Karpas-422 (cell line): Measurements from ENCODE around the gene LHPP. TPM values are rescaled to one million over a fixed set of nuclear protein-coding genes. Genes with fewer than 3 reads are reported as not detected.
"Not testable (repeated sequence)": the region's sequence is repeated elsewhere in the genome, so short reads cannot be mapped to it uniquely, and the experiment has no call there.

Experiments
- DNase-seq: peaks from one replicate; pipeline ENCODE4 v3.0.0-alpha.2; 2015
- H2AFZ ChIP-seq: fragments of 200-600 bp; sonication (generic); 2 replicates; pipeline ENCODE4 v1.6.1; 2014; ENCODE audit warnings: antibody characterized with exemption, low read length, mixed read lengths
- H3K27ac ChIP-seq: fragments of 200-600 bp; sonication (generic); 2 replicates; pipeline ENCODE4 v1.5.1; 2014; ENCODE audit warnings: mild to moderate bottlenecking, low read length, moderate library complexity
- H3K27me3 ChIP-seq: fragments of 200-600 bp; sonication (generic); 2 replicates; pipeline ENCODE4 v1.6.1; 2014; ENCODE audit warnings: low read length, mixed read lengths
- H3K36me3 ChIP-seq: fragments of 200-600 bp; sonication (generic); 2 replicates; pipeline ENCODE4 v1.6.1; 2014; ENCODE audit warnings: low read length, mixed read lengths; ENCODE audit not compliant: insufficient read depth
- H3K4me1 ChIP-seq: fragments of 200-600 bp; sonication (generic); 2 replicates; pipeline ENCODE4 v1.6.1; 2014; ENCODE audit warnings: mild to moderate bottlenecking, low read length, mixed read lengths
- H3K4me2 ChIP-seq: fragments of 200-600 bp; sonication (generic); 2 replicates; pipeline ENCODE4 v1.6.1; 2014; ENCODE audit warnings: low read length, low read depth, mild to moderate bottlenecking; ENCODE audit not compliant: poor library complexity, severe bottlenecking
- H3K4me3 ChIP-seq: fragments of 200-600 bp; sonication (generic); 2 replicates; pipeline ENCODE4 v1.5.1; 2014; ENCODE audit warnings: mild to moderate bottlenecking, antibody characterized with exemption, low read length, mixed read lengths
- H3K79me2 ChIP-seq: fragments of 200-600 bp; sonication (generic); 2 replicates; pipeline ENCODE4 v1.6.1; 2014; ENCODE audit warnings: mild to moderate bottlenecking, low read length, mixed read lengths
- H3K9ac ChIP-seq: fragments of 200-600 bp; sonication (generic); 2 replicates; pipeline ENCODE4 v1.6.0; 2014; ENCODE audit warnings: low read length
- H3K9me2 ChIP-seq: fragments of 200-600 bp; sonication (generic), shearing (Covaris generic); replicated peaks from 2 replicates; pipeline ENCODE4 v1.6.0; 2014; ENCODE audit warnings: mild to moderate bottlenecking, low read length, moderate library complexity; ENCODE audit not compliant: insufficient read depth
- H3K9me3 ChIP-seq: fragments of 300-700, 200-600 bp; sonication (generic); 2 replicates; pipeline ENCODE4 v1.6.1; 2014; ENCODE audit warnings: low read length, mixed read lengths
- H4K20me1 ChIP-seq: fragments of 200-600 bp; sonication (generic); 2 replicates; pipeline ENCODE4 v1.6.1; 2014; ENCODE audit warnings: mild to moderate bottlenecking, antibody characterized with exemption, low read length, low read depth; ENCODE audit not compliant: insufficient read depth
- total RNA-seq: library from RNA; depleted of rRNA; stranded (reverse); fragments of >200 nt; shearing (Covaris generic); gene quantifications from 2 replicates; pipeline ENCODE4 v1.2.3, GENCODE V29; 2014; ENCODE audit warnings: low replicate concordance

Gene LHPP
- total RNA-seq, 1 experiment from 2014 or later, result 57.2 TPM

- Histone ChIP-seq H4K20me1 (peaks cover 5% of the 10 kb centered on the region; the same call in 1 of the 2 replicates), H3K9ac (peak overlapping the region; percentile 99), H3K27ac (peak overlapping the region; percentile 100), H3K9me2 (no peaks in the 10 kb centered on the region), H3K4me2 (peak overlapping the region; percentile 97), H3K36me3 (peaks cover 13% of the 10 kb centered on the region; the same call in 1 of the 2 replicates), H3K27me3 (no peaks in the 10 kb centered on the region), H3K4me1 (peaks cover 99% of the 10 kb centered on the region), H3K79me2 (peaks cover 62% of the 10 kb centered on the region), H2AFZ (no peak overlapping the region), H3K9me3 (no peaks in the 10 kb centered on the region), H3K4me3 (peak overlapping the region; percentile 90)
- DNase-seq, result peak; percentile 92
These were observed 83.1 kb downstream of the LHPP start for GRCh38 chr10:124544711-124545110.

DNA sequence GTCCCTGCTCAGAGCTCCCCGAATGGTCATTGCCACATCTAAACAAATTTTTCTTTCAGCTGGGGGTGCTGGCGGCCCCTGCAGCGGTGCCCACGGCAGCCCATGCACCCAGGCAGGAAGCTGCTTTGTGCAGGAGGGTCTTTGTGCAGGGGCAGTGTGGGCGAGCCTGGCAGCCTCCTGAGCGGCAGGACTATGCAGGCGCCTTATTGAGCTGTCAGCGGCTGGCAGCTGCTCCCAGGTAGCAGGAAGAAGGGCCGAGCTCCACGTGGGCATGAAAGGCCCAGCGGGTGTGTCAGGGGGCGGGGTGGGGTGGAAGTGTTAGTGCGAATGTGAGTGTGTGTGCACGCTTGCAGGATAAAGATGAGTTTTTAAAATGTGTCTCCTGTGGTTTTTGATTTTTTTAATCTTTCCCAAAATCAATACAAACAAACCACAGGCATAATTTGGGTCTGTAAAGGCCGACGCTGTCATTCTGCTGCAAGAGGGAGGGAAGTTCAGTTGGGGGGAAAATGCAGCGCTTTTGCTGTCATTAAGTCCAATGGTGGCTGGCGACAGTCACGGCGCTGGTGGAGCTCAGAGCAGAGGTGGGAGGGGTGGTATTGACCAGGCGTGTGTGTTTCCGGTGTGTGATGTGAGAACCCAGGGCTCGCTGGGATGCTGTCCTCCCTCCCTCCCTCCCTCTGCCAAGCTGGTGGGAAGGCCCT lies 83.9 kb downstream of the LHPP start:
- peak overlapping the region; percentile 90 for H3K4me3 ChIP-seq

DNA sequence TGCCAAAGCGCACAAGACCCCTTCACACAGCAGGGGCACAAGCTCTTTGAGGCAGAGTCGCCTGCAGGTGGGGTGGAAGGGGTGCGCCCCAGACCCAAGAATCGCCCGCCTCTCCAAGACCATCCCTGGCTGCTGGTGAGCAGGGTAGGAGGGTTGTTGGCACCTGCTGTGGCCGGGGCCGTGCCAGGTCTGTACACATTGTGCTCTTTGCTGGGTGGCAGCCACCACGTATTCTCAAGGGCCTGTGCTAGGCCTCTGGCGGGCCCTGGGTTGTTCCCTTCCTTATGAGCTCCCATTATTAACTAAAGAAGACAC lies 84.4 kb downstream of the LHPP start:
- Histone ChIP-seq H3K4me1 (peaks cover 99% of the 10 kb centered on the region), H4K20me1 (peaks cover 8% of the 10 kb centered on the region; the same call in 1 of the 2 replicates), H3K79me2 (peaks cover 75% of the 10 kb centered on the region), H2AFZ (no peak overlapping the region), H3K4me2 (peak overlapping the region; percentile 97), H3K9ac (peak overlapping the region; percentile 99), H3K9me2 (no peaks in the 10 kb centered on the region), H3K27ac (peak overlapping the region; percentile 100), H3K9me3 (no peaks in the 10 kb centered on the region), H3K4me3 (peak overlapping the region; percentile 90), H3K36me3 (peaks cover 19% of the 10 kb centered on the region; the same call in 1 of the 2 replicates), H3K27me3 (no peaks in the 10 kb centered on the region)
- no peak for DNase-seq

More for the DNA sequence above, 83.9 kb downstream of the LHPP start:
- no peaks in the 10 kb centered on the region for H3K27me3 ChIP-seq
- peaks cover 99% of the 10 kb centered on the region for H3K4me1 ChIP-seq
- DNase-seq, result peak; percentile 96
- H3K4me2 ChIP-seq, result peak overlapping the region; percentile 97
- H3K9me2 ChIP-seq, result no peaks in the 10 kb centered on the region
- peaks cover 16% of the 10 kb centered on the region; the same call in 1 of the 2 replicates for H3K36me3 ChIP-seq
- H2AFZ ChIP-seq, result no peak overlapping the region
- H3K9ac ChIP-seq, result peak overlapping the region; percentile 99
- H3K79me2 ChIP-seq, result peaks cover 70% of the 10 kb centered on the region
- H4K20me1 ChIP-seq, result peaks cover 8% of the 10 kb centered on the region; the same call in 1 of the 2 replicates
- peak overlapping the region; percentile 100 for H3K27ac ChIP-seq
- H3K9me3 ChIP-seq, result no peaks in the 10 kb centered on the region

DNA sequence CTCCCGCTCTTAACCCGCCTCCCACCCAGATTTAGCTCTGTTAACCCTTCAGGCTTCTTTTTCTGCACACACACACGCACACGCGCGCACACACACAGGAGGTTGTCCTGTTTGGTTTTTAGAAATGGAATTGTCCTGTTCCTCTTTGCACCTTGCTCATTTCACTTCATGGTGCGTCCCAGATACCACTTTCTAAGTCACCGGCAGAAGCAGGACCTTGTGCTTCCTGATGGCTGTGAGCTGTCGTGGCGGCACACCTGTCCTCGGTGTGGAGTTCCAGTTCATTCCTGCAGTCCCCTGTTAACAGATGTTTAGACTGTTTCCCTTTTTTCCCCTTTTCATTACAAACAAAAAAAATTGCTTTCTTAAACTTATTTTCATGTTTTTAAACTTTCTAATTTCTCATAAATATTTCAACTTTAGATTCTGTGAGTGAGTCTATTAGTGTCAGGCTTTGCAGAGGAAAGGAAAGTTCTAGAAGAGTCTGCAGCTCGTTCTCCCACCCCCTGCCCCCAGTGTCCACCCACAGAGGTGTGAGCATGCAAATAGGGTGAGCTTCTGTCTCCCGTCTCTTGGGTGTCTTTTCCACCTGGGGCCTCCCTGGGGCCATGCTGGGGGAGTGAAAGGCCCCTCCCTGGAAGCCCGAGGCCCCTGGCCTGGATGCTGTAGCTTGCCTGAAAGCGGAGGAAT lies 85.5 kb downstream of the LHPP start:
- Histone ChIP-seq H3K79me2 (peaks cover 82% of the 10 kb centered on the region), H2AFZ (no peak overlapping the region), H3K36me3 (peaks cover 24% of the 10 kb centered on the region; the same call in 1 of the 2 replicates), H3K9me2 (no peaks in the 10 kb centered on the region), H3K4me3 (peak overlapping the region; percentile 90), H3K27ac (peak overlapping the region; percentile 100), H3K9me3 (no peaks in the 10 kb centered on the region), H4K20me1 (peaks cover 10% of the 10 kb centered on the region; the same call in 1 of the 2 replicates), H3K4me1 (peaks cover 96% of the 10 kb centered on the region), H3K4me2 (peak overlapping the region; percentile 97), H3K9ac (peak overlapping the region; percentile 99), H3K27me3 (no peaks in the 10 kb centered on the region)
- DNase-seq, result peak; percentile 95

- peak overlapping the region; percentile 97 for H3K4me2 ChIP-seq
These were observed 86.1 kb downstream of the LHPP start for GRCh38 chr10:124547647-124548168.

DNA sequence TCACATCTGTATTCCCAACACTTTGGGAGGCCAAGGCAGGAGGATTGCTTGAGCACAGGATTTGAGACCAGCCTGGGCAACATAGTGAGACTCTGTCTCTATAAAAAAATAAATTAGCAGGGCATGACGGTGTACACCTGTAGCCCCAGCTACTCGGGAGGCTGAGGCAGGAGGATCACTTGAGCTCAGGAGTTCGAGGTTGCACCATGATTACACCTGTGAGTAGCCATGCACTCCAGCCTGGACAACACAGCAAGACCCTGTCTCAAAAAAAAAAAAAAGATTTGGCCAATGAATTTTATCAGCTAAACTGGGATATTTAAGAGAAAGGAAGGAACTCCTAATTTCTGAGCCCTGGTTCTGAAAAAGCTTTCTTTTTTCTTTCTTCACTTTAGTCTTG lies 87.5 kb downstream of the LHPP start:
- Histone ChIP-seq H3K4me1 (peaks cover 75% of the 10 kb centered on the region), H3K27ac (peak overlapping the region; percentile 100), H3K4me2 (peak overlapping the region; percentile 97), H3K4me3 (peak overlapping the region; percentile 45; the same call in 1 of the 2 replicates), H4K20me1 (peaks cover 20% of the 10 kb centered on the region), H3K9ac (peak overlapping the region; percentile 99), H3K36me3 (peaks cover 24% of the 10 kb centered on the region; the same call in 1 of the 2 replicates), H3K79me2 (peaks cover 81% of the 10 kb centered on the region)
- not testable (repeated sequence) for H3K9me3 ChIP-seq, H3K27me3 ChIP-seq, H2AFZ ChIP-seq, H3K9me2 ChIP-seq
- peak; percentile 59 for DNase-seq

More at GRCh38 chr10:124547647-124548168, 86.1 kb downstream of the LHPP start:
- Histone ChIP-seq H3K36me3 (peaks cover 24% of the 10 kb centered on the region; the same call in 1 of the 2 replicates), H2AFZ (no peak overlapping the region), H3K4me1 (peaks cover 90% of the 10 kb centered on the region), H3K4me3 (peak overlapping the region; percentile 90), H3K9me2 (no peaks in the 10 kb centered on the region), H4K20me1 (peaks cover 16% of the 10 kb centered on the region), H3K79me2 (peaks cover 82% of the 10 kb centered on the region), H3K27ac (peak overlapping the region; percentile 100), H3K27me3 (no peaks in the 10 kb centered on the region), H3K9ac (peak overlapping the region; percentile 99), H3K9me3 (no peaks in the 10 kb centered on the region)
- no peak for DNase-seq

GRCh38 chr10:124550293-124551034 lies 88.8 kb downstream of the LHPP start:
- H2AFZ ChIP-seq, result no peak overlapping the region
- peak overlapping the region; percentile 97 for H3K4me2 ChIP-seq

More at GRCh38 chr10:124550293-124551034, 88.8 kb downstream of the LHPP start:
- H3K4me1 ChIP-seq, result peaks cover 62% of the 10 kb centered on the region
- peaks cover 34% of the 10 kb centered on the region for H3K36me3 ChIP-seq
- no peaks in the 10 kb centered on the region for H3K9me3 ChIP-seq
- H3K27ac ChIP-seq, result peak overlapping the region; percentile 100
- H3K27me3 ChIP-seq, result no peaks in the 10 kb centered on the region
- H3K9me2 ChIP-seq, result no peaks in the 10 kb centered on the region
- H4K20me1 ChIP-seq, result peaks cover 32% of the 10 kb centered on the region
- H3K79me2 ChIP-seq, result peaks cover 91% of the 10 kb centered on the region
- peak overlapping the region; percentile 45; the same call in 1 of the 2 replicates for H3K4me3 ChIP-seq
- peak; percentile 72 for DNase-seq
- H3K9ac ChIP-seq, result peak overlapping the region; percentile 99
